ENCODE results near the gene RNF222.

RNF222 gene

GRCh38 chr17:8345951-8346665, 51.5 kb downstream of the RNF222 start:
- no peak for DNase-seq (ENCODE audit: extremely low spot score)
- no peak for TF ChIP-seq CTCF (IDR thresholded peaks at IDR 0.05; ENCODE audit: control extremely low read depth, extremely low read depth, low read depth, missing control alignments)
- CTCF ChIA-PET: interaction anchor here (1.3 to 1.7 kb wide), 3 partner anchors 8 to 31 kb away, joined by 3 to 4 read pairs (median 3); partner anchors contain the start of gene KRABD2
- POLR2A ChIA-PET: interaction anchor here (0.6 kb wide), 1 partner anchor 11 kb away, joined by 9 read pairs; no protein-coding TSS in a partner anchor

GRCh38 chr17:8345052-8345690, 52.5 kb downstream of the RNF222 start:
- CTCF ChIA-PET: interaction anchor here (1.1 to 1.3 kb wide), 2 partner anchors 10 to 19 kb away, joined by 3 read pairs; no protein-coding TSS in a partner anchor
- TF ChIP-seq CTCF (IDR thresholded peaks at IDR 0.05; ENCODE audit: control extremely low read depth, extremely low read depth, low read depth, missing control alignments): no peak
- no peak for DNase-seq (ENCODE audit: extremely low spot score)
- POLR2A ChIA-PET: no interaction called here

- CTCF ChIA-PET: interaction anchor here (0.8 kb wide), 1 partner anchor 14 kb away, joined by 3 read pairs; no protein-coding TSS in a partner anchor
- POLR2A ChIA-PET: no interaction called here
- no peak for DNase-seq (ENCODE audit: extremely low spot score)
- TF ChIP-seq CTCF (IDR thresholded peaks at IDR 0.05; ENCODE audit: control extremely low read depth, extremely low read depth, low read depth, missing control alignments): no peak
Measured at GRCh38 chr17:8341456-8341855, 56.2 kb downstream of the RNF222 start.

Data from GM10248 (cell line).